Activated CD8-positive, alpha-beta memory T cell treated with anti-CD3 and anti-CD28 coated beads, Interleukin-2, amount 10 ng/mL, durations not matched to agents 7 days and 5 days (primary cell): ENCODE data around the gene AXDND1. TPM values are rescaled to one million over a fixed set of nuclear protein-coding genes. Genes with fewer than 3 reads are reported as not detected.

ENCODE experiments used
- ATAC-seq: fragments of 150-1000 bp; cut with Tn5 transposase; one replicate; pipeline ENCODE4 v1.10.0; 2021; ENCODE audit warnings: moderate library complexity
- CTCF ChIA-PET: fragments of 350-600 bp; sonication (Branson Sonifier 250); formaldehyde crosslinking; loops from one replicate; lab custom pipeline; 2021; ENCODE audit warnings: antibody characterized with exemption; lab: Charles Lee
- DNase-seq: peaks from one replicate; pipeline ENCODE4 v3.0.0-alpha.2; 2020
- H3K27ac Mint-ChIP-seq: one replicate; pipeline ENCODE4 v1.8.0; 2021; ENCODE audit warnings: mild to moderate bottlenecking, mixed read lengths
- H3K27me3 Mint-ChIP-seq: one replicate; pipeline ENCODE4 v1.8.0; 2021; ENCODE audit warnings: mixed read lengths
- H3K36me3 Mint-ChIP-seq: one replicate; pipeline ENCODE4 v1.8.0; 2021; ENCODE audit warnings: mild to moderate bottlenecking, mixed read lengths
- H3K4me1 Mint-ChIP-seq: one replicate; pipeline ENCODE4 v1.8.0; 2021; ENCODE audit warnings: mixed read lengths
- H3K4me3 Mint-ChIP-seq: one replicate; pipeline ENCODE4 v1.8.0; 2021; ENCODE audit warnings: mild to moderate bottlenecking, moderate library complexity, mixed read lengths
- H3K9me3 Mint-ChIP-seq: one replicate; pipeline ENCODE4 v1.8.0; 2022; ENCODE audit warnings: low read depth, mixed read lengths
- total RNA-seq, 2 experiments: library from RNA; stranded (reverse); gene quantifications; one replicate each; pipeline ENCODE4 v1.2.3, GENCODE V29; 2021

AXDND1 gene
- total RNA-seq, 2 experiments from 2014 or later, result not detected

DNA sequence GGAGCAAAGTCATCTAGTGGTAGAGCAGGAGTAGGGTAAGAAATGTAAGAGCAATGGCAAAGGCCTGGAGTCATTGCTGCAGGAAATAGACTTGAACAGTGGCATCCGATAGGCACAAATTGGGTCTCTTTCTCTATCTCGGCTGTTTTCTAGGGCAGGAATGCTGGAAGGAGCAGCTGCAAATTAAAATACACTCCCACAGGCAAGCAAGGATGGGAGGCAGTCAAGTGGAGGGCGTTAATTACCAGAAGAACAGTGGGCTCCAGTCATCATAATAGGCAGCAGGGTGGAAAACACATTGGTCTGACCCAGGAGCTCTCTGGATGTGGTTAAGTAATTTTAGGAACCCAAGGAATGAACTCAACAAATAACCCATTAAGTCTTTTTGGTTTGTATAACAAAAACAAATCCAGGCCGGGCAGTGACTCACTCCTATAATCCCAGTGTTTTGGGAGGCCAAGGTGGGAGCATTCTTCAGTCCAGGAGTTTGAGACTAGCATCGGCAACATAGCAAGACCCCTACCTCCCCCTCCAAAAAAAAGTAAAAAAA lies 218.1 kb downstream of the AXDND1 start:
- DNase-seq, result no peak
- H3K9me3 Mint-ChIP-seq, result no peaks in the 10 kb centered on the region
- CTCF ChIA-PET, result no interaction called here

DNA sequence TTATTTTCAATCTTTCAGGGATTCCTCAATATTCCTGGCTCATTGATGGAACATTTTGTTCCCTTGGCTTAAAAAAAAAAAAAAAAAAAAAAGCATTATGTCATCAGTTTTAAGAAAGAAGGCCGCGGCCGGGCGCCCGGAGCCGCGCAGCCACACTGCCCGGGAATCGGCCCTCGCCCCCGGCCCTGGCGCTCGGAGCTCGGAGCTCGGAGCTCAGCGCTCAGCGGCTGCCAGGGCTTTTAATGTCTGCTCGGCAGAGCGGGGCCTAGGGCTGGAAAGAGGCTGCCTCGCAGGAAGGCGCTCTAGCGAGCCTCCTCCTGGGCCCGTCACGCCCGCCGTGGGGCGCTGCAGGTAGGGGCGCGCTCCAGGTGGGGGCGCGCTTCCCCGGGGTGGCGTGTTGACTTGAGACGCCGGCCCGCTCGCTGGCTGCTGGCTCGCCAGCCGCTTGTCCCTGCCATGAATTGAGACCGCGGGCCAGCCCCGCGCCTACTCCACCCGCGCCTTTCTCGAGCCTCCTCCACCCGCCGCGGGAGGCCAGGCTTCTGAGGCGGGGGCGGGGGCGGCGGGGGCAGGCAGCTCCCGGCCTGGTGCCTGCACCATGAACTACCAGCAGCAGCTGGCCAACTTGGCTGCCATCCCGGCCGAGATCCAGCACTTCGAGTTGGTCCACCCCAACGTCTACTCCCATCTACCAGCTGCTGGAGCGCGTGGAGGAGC lies 220.5 kb downstream of the AXDND1 start:
- CTCF ChIA-PET, result no interaction called here
- Mint-ChIP-seq H3K9me3 (no peaks in the 10 kb centered on the region), H3K36me3 (no peaks in the 10 kb centered on the region), H3K27me3 (peaks cover 40% of the 10 kb centered on the region), H3K27ac (no peak overlapping the region), H3K4me3 (no peak overlapping the region), H3K4me1 (no peaks in the 10 kb centered on the region)
- DNase-seq (no peak), ATAC-seq (no peak)

More for the DNA sequence above, 218.1 kb downstream of the AXDND1 start:
- Mint-ChIP-seq H3K36me3 (no peaks in the 10 kb centered on the region), H3K27me3 (peaks cover 31% of the 10 kb centered on the region), H3K27ac (no peak overlapping the region), H3K4me1 (no peaks in the 10 kb centered on the region), H3K4me3 (no peak overlapping the region)
- no peak for ATAC-seq

DNA sequence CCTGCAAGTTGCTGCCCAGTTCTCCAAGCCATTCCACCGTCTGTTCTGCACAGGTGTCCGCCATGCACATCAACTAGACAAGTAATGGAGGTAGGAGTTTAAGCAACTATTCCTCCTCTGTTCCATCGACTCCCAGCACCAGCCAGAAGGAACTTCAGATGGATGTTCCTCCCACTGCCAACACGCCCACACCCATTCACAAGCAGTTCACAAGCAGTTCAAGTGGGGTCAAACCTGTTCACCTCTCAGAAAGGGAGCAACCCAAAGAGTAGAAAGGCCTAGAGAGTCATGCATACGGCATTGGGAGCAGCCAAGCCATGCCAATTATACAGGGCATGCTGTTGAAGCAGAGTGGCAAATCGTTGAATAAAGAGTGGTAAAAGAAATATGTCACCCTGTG lies 221.6 kb downstream of the AXDND1 start:
- ATAC-seq (no peak), DNase-seq (no peak)
- H3K27me3 Mint-ChIP-seq, result peaks cover 43% of the 10 kb centered on the region
- CTCF ChIA-PET, result no interaction called here
- H3K4me1 Mint-ChIP-seq, result no peaks in the 10 kb centered on the region
- no peaks in the 10 kb centered on the region for H3K9me3 Mint-ChIP-seq
- H3K27ac Mint-ChIP-seq, result no peak overlapping the region
- no peak overlapping the region for H3K4me3 Mint-ChIP-seq
- H3K36me3 Mint-ChIP-seq, result no peaks in the 10 kb centered on the region

DNA sequence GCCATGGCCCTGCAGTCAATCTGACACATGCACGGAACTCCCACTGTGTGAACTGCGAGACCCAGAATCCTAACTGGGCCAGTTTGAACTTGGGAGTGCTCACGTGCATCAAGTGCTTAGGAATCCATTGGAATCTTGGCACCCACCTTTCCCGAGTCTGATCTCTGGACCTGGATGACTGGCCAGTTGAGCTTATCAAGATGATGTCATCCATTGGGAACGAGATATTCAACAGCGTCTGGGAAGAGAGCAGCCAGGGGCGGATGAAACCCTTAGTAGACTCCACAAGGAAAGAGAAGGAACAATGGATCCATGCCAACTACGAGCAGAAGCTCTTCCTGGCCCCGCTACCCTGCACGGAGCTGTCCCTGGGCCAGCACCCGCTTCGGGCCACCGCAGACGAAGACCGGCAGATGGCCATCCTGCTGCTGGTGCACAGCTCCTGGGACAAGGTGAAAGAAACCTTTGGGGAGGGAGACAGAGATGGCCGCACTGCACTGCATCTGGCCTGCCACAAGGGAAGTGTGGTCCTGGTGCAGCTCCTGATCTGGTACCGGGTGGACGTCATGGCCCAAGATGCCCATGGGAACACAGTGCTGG lies 222.8 kb downstream of the AXDND1 start:
- H3K27ac Mint-ChIP-seq, result no peak overlapping the region
- no peak overlapping the region for H3K4me3 Mint-ChIP-seq
- no peaks in the 10 kb centered on the region for H3K4me1 Mint-ChIP-seq
- no peaks in the 10 kb centered on the region for H3K9me3 Mint-ChIP-seq
- ATAC-seq (no peak), DNase-seq (no peak)
- H3K27me3 Mint-ChIP-seq, result peaks cover 49% of the 10 kb centered on the region
- no peaks in the 10 kb centered on the region for H3K36me3 Mint-ChIP-seq
- CTCF ChIA-PET, result no interaction called here

DNA sequence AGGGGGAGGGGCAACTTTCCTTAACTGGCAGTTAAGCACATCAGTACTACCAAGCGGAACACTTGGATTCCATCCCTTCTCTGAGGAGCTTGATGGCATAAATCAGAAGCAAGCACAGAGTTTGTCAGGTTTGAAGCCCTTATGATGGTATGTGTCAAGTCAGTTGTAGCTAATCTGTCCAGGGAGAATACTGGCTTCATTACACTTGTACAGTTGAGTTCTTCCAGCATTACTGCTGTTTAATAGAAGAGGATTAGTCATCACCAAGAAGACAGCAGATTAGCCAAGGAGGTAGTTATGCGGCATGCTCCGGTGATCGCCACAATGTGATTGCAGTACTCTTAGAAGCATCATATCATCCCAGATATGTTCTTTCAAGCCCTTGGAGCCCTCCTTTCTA lies 223.7 kb downstream of the AXDND1 start:
- H3K36me3 Mint-ChIP-seq, result no peaks in the 10 kb centered on the region
- H3K4me3 Mint-ChIP-seq, result no peak overlapping the region
- no peaks in the 10 kb centered on the region for H3K9me3 Mint-ChIP-seq
- CTCF ChIA-PET, result no interaction called here
- no peak for DNase-seq
- H3K27me3 Mint-ChIP-seq, result peaks cover 44% of the 10 kb centered on the region
- H3K27ac Mint-ChIP-seq, result no peak overlapping the region
- ATAC-seq, result no peak
- no peaks in the 10 kb centered on the region for H3K4me1 Mint-ChIP-seq

DNA sequence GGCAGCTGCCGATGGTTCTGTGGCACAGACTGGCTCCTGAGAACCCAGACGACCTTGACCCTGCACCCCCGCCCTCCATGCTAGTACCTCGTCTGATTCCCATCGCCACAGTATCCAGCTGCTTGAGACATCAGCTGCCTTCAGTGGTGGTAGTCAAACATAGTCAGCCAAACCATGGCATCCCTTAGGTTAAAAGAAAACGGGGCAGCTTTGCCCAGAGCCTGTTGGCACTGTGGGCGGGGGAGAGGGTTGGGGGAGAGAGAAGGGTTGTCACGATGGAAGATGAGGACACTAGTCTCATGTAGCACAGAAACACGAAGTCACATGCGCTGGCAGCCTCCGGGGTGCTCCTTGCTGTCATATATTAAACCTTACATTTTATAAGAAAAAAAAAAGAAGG lies 224.9 kb downstream of the AXDND1 start:
- DNase-seq, result no peak
- no peak overlapping the region for H3K4me3 Mint-ChIP-seq
- peaks cover 38% of the 10 kb centered on the region for H3K27me3 Mint-ChIP-seq
- no peak for ATAC-seq
- H3K9me3 Mint-ChIP-seq, result no peaks in the 10 kb centered on the region
- H3K36me3 Mint-ChIP-seq, result no peaks in the 10 kb centered on the region
- H3K27ac Mint-ChIP-seq, result no peak overlapping the region
- H3K4me1 Mint-ChIP-seq, result no peaks in the 10 kb centered on the region
- CTCF ChIA-PET, result no interaction called here

DNA sequence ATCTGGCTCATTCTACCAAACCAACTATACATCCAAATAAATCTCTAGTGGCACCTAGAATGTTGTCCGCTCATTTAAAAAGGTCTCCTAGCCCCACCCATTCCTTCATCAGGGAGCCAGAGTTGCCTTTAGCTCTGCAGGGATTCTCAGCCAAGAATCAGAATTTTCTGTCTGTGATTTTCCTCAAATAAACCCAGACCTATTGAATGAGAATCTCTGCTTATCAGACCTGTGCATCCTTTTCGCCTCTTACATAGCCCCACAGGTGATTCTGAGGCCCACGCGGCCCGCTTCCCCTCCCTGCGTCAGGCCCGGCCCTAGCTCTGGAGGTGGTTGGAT lies 225.5 kb downstream of the AXDND1 start:
- H3K27ac Mint-ChIP-seq, result no peak overlapping the region
- no peak overlapping the region for H3K4me3 Mint-ChIP-seq
- H3K36me3 Mint-ChIP-seq, result no peaks in the 10 kb centered on the region
- ATAC-seq, result no peak
- H3K27me3 Mint-ChIP-seq, result peaks cover 35% of the 10 kb centered on the region
- H3K4me1 Mint-ChIP-seq, result no peaks in the 10 kb centered on the region
- no peaks in the 10 kb centered on the region for H3K9me3 Mint-ChIP-seq
- no peak for DNase-seq
- CTCF ChIA-PET, result no interaction called here

DNA sequence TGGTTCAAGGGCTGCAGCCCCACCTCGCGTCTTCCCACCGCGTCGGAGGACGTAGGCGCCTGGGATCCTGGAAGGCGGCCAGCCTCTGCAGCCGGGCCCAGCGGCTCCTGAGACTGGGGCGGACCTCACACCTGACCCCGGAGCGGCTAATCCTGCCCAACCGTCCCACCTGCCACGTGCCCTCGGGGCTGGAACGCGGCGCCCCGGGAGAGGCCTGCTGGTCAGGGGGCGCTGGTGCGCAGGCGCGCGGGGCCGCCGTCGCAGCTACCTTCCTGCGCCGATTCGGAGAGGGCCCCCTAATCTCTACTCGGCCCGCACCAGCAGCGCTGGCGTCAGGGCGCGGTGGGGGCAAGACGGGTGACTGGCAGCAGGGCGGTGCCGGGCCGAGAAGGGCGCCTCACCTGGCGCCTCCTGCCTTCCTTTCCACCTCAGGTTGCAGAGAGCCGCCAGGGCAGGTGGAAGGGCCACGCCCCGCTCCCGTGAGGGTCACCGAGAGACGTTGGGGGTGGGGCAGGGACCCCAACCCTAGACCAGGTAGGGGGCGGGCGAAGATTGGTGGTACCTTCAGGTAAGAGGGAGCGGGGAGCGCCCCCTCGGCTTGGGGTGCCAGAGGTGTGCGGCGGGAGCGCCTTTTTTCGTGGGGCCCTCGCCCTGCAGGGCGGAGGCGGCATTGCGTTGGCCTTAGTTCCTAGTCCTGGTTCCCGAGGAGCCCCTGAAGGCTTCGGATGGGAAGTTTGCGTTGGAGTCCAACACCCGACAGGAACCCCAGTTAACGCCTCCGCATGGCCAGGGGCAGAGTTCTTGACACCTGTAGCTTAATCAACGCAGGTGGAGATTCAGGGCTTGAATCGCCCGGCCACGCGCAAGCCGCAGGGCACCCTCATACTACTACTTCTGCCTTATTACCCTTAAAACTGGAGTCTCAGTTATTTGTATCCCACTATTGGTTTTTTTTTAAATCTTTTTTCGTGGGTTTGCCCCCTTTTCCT lies 226.1 kb downstream of the AXDND1 start, which contains the start of gene TDRD5:
TSS of gene TDRD5 (plus strand) at position 241 of the 989 bp plus-strand sequence. CDS start 784 bp downstream, outside the sequence.
- DNase-seq, result no peak
- Mint-ChIP-seq H3K27ac (no peak within 1 kb of the TSS), H3K4me3 (no peak within 1 kb of the TSS), H3K27me3 (peaks cover 32% of the 10 kb centered on the region), H3K36me3 (no peaks in the 10 kb centered on the region), H3K4me1 (no peaks in the 10 kb centered on the region), H3K9me3 (no peaks in the 10 kb centered on the region)
- CTCF ChIA-PET, result no interaction called here
- ATAC-seq, result no peak

DNA sequence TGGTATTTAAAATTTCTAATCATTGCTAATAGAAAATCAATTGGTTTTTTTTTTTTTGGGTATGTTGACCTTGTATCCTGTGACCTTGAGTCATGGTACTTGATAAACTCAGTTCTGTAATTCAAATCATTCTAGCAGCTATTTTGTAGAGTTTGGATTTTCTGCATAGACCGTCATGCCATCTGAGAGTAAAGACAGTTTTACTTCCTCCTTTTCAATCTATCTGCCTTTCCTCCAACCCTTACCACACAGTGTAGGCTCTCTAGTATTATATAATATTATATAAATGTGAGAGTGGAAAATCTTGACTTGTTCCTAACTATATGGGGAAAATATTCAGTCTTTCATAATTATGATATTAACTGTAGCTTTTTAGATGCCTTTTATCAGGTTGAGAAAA lies 232.9 kb downstream of the AXDND1 start:
- H3K4me1 Mint-ChIP-seq, result no peaks in the 10 kb centered on the region
- CTCF ChIA-PET, result no interaction called here
- no peak for ATAC-seq
- no peaks in the 10 kb centered on the region for H3K9me3 Mint-ChIP-seq
- DNase-seq, result no peak
- H3K27ac Mint-ChIP-seq, result no peak overlapping the region
- no peak overlapping the region for H3K4me3 Mint-ChIP-seq
- peaks cover 9% of the 10 kb centered on the region for H3K27me3 Mint-ChIP-seq
- H3K36me3 Mint-ChIP-seq, result no peaks in the 10 kb centered on the region

DNA sequence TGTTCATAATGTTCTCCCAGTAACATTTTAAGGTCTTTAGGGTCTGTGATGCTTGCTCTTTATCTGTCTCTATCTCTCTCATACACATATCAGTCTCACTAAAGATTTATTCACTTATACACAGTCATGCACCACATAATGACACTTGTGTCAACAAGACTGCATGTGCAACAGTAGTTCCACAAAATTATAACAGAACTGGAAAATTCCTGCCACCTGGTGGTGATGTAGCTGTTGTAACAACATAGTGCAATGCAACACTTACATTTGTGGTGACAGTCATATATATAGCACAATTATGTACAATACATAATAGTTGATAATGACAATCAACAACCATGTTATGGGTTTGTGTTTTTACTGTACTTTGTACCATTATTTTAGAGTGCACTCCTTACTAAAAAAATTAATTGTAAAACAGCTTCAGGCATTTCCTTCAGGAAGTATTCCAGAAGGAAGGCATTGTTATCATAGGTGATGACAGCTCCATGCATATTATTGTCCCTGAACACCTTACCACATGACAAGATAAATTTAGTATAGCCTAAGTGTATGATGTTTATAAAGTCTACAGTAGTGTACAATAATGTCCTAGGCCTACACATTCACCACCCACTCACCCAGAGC lies 234.0 kb downstream of the AXDND1 start:
- no peak for ATAC-seq
- CTCF ChIA-PET, result no interaction called here
- no peak for DNase-seq
- Mint-ChIP-seq H3K27me3 (peaks cover 9% of the 10 kb centered on the region), H3K9me3 (no peaks in the 10 kb centered on the region), H3K36me3 (no peaks in the 10 kb centered on the region), H3K4me1 (no peaks in the 10 kb centered on the region), H3K4me3 (no peak overlapping the region), H3K27ac (no peak overlapping the region)

DNA sequence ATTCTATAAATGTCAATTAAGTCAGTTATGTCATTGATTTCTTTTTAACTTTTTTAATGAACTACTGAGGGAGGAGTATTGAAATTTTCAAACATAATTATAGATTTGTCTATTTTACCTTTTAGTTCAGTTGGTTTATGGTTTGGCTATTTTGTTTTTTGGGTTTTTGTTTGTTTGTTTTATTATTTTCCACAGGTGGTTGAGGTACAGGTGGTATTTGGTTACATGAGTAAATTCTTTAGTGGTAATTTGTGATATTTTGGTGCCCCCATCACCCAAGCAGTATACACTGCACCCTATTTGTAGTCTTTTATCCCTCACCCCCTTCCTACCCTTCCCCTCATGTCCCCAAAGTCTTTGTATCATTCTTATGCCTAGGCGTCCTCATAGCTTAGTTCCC lies 235.3 kb downstream of the AXDND1 start:
- DNase-seq (no peak), ATAC-seq (no peak)
- H3K27me3 Mint-ChIP-seq, result peaks cover 6% of the 10 kb centered on the region
- no peaks in the 10 kb centered on the region for H3K4me1 Mint-ChIP-seq
- CTCF ChIA-PET, result no interaction called here
- H3K36me3 Mint-ChIP-seq, result no peaks in the 10 kb centered on the region
- H3K9me3 Mint-ChIP-seq, result no peaks in the 10 kb centered on the region
- no peak overlapping the region for H3K4me3 Mint-ChIP-seq
- H3K27ac Mint-ChIP-seq, result no peak overlapping the region
